Activated CD4-positive, alpha-beta T cell treated with anti-CD3 and anti-CD28 coated beads, Interleukin-2, amount 50 U/mL, for 1 hour (primary cell): Measurements from ENCODE around the gene RGS13.
"Not testable (repeated sequence)": the region's sequence is repeated elsewhere in the genome, so short reads cannot be mapped to it uniquely, and the experiment has no call there.

Experiments used
- DNase-seq: peaks from one replicate; pipeline ENCODE4 v3.0.0-alpha.2; 2020

Gene RGS13

DNA sequence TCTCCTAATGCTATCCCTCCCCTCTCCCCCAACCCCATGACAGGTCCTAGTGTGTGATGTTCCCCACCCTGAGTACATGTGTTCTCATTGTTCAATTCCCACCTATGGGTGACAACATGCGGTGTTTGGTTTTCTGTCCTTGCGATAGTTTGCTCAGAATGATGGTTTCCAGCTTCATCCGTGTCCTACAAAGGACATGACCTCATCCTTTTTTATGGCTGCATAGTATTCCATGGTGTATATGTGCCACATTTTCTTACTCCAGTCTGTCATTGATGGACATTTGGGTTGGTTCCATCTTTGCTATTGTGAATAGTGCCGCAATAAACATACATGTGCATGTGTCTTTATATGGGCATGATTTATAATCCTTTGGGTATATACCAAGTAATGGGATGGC lies 47.1 kb downstream of the RGS13 start:
- DNase-seq = not testable (repeated sequence)

DNA sequence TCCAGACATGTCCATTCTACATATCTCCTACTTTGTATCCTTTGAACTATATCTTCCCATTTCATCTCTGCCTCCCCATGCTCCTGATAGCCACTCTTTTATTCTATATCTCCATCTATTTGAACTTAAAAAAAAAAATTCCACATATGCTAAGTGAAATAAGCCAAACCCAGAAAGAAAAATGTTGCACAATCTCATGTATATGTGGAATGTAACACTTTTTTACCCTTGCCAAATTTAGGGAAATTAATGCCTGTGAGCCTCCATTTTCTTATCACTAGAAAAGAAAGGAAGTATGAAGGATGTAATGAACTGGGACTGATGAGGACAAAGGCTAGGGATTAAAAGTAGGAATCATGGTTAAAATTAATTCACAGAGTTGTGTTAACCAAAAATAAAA lies 53.5 kb downstream of the RGS13 start:
- no peak for DNase-seq

DNA sequence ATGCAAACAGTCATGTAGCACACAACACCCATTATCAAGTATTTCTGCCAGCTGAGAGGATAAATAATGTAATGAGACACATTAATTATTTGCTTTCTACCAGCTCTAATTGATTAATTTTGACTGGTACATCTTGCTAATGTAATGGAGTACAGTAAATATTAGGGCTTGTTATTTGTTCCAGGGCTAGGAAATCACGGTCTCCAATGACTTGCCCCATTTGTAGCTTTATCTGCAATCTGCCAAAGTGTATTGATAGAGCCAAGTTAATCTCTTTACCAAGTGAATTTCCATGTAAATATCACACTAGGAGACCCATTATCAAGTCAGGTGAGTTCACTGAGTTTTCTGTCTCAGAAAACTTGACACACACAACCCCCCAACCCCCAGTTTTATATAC lies 55.1 kb downstream of the RGS13 start:
- no peak for DNase-seq

DNA sequence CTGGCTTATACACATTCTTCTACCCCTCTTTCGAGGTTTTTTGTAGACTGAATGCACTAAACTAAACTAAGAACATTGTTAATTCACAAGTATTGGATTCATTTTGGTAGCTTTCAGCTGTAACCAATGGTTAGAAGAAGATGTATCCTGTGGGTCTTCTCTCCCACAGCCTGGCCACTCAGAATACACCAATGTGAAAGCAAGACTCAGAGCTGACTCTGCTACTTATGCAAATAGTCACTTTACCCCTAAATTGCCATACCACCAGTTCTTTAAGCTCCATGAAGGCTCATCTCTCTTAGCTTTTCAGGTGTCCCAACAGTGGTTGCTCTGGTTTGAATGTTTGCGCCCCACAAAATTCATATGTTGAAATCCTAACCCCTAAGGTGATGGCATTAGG lies 60.1 kb downstream of the RGS13 start:
- DNase-seq = no peak

DNA sequence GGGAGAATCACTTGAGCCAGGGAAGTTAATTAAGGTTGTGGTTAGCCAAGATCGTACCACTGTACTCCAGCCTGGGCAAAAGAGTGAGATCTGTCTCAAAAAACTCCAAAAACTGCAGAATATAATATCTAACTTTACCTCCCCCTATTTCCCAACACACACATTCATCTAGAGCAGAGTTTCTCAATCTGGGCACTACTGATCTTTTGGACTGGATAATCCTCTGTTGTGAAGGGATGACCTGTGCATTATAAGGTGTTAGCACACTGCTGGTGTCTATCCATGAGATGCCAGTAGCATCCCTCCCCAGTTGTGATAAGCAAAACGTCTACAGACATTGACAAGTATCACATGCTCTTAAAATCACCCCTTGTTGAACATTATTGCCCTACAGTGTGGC lies 61.8 kb downstream of the RGS13 start:
- DNase-seq = no peak

DNA sequence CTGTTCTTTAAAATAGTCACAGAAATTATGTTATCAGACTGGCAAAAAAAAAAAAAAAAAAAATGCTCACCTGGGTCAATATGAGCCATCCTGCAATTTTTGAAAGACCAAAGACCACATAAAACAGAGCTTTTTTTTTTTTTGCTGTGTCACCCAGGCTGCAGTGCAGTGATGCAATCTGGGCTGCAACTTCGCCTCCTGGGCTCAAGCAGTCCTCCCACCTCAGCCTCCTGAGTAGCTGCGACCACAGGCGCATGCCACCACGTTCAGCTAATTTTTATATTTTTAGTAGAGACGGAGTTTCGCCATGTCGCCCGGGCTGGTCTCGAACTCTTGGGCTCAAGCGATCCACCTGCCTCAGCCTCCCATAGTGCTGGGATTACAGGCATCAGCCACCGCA lies 62.8 kb downstream of the RGS13 start:
- no peak for DNase-seq

DNA sequence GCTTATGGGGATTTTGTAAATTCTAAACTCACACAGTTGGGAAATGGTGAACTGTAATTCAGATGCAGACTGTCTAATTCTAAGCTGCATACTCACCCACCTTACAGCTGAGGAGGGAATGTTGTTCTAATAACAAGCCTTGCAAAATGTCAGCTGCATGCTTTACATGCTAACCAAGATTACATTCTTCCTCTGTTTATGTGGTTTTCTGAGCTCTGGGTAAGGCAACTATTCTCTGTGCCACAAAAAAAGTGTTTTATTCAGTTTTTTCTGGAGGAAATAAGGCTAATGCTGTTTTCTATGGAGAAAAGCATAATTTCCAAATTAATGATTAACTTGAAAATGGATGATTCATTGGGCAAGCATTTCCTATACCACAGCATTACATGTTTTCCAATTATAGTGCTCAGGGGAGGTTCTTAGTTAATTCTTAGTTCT lies 64.9 kb downstream of the RGS13 start:
- no peak for DNase-seq

DNA sequence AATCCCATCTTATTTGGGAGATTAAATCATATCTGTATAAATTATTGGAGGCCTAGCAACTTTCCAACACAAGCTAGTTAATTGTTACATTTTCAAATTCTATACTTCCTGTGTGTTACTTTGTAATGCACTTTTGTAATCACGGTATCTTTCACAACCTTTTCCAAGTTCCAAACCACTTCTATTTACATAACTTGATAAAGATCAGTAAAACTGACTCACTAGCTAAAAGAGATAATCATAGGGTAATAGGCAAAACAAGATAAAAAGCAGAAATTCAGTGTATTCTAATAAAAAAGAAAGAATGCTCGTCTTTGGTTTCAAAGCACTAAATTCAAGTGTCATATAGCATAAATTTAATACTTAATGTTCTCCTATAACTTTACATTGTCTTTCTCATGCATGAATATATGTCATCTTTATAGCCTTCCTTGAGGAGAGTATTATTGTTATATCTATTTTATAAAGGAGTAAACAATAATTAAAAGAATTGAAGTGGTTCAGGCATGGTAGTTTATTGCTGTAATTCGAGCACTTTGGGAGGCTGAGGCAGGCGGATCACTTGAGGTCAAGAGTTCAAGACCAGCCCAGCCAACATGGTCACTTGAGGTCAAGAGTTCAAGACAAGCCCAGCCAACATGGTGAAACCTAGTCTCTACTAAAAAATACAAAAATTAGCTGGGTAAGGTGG lies 66.4 kb downstream of the RGS13 start:
- no peak for DNase-seq

DNA sequence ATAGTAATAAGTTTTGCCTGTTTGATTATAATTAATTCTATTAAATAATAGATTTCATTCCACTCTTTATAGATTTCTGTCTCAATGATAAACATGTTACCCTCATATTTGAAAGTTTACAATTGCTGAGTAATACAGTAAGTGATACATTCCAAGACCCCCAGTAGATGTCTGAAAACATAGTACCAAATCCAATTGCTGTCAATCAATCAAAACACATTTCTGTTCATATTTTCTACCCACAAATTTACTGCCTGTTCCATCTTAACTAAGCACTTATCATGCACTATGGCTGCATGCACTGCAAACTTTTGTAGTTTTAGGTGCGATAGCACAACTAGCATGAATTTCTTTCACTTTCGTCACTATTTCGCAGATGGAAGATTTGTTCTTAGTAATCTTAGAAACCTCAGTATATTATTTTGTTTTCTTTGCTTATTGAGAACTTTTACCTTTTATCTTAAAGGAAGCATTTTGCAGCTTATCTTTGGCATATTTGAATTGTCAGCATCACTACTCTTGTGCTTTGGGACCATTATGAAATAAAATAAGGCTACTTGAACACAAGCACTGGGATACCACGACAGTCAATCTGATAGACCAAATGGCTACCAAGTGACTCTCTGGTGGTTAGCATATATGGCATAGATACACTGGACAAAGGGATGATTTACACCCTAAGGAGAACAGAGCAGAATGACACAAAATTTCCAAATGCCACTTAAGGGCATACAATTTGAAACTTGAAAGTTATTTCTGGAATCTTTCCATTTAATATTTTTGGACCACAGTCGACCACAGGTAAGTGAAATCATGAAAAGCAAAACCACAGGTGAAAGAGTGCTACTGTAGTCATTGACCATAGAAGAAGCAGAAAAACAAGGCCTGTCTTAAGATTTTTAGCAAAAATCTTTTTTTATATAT lies 67.6 kb downstream of the RGS13 start:
- no peak for DNase-seq

DNA sequence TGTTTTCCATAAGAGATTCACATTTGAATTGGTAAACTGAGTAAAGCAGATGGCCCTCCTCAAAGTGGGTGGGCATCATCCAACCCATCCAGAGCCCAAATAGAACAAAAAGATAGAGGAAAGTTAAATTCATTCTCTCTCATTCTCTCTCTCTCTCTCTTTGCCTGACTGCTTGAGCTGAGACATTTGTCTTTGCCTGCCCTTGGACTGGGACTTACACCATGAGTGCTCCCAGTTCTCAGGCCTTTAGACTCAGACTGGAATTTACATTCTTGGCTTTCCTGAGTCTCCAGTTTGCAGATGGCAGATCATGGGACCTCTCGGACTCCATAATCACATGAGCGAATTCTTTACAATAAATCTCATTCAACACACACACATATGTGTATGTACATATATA lies 69.6 kb downstream of the RGS13 start:
- no peak for DNase-seq

DNA sequence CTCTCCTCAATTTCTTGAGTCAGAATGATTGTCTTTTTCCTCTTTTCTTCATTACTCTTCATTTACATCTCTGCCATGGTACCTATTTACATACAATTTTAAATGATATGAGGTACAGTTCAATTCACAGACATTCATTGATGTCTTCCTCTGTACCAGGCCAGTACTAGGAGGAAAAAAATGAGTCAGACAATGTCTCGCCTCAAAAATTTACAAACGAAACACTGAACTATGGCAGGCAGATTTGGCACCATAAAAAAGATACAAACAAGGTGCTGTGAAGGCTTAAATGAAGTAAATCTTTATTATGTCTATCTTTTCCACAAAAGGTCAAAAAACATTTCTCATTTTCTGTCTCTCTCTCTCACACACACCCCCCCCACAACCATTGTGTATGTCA lies 71.0 kb downstream of the RGS13 start:
- DNase-seq = no peak

DNA sequence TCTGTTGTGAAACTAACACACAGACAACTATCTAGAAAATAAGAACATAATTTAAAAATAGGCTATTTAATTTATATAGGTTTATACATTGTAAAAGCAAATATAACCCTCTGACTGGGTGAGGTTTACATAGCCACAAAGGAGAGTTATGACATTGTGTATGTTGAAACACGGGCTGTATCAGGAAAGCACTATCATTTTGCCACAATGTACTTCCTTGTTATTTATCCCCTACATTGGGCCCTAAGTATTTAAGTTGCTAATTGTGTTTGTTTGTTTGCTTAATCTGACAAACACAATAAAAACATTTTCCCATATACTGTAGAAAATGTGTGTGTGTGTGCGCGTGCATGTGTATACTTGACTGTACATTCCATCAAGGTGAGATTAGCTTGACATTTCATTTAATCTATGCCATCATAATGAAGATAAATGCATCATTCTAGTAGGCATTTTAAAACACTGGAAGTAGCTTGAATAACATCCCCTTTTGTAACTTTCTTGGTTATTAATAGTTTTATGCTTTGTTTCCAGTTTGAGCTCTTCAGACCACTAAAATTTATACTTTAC lies 72.1 kb downstream of the RGS13 start:
- no peak for DNase-seq

DNA sequence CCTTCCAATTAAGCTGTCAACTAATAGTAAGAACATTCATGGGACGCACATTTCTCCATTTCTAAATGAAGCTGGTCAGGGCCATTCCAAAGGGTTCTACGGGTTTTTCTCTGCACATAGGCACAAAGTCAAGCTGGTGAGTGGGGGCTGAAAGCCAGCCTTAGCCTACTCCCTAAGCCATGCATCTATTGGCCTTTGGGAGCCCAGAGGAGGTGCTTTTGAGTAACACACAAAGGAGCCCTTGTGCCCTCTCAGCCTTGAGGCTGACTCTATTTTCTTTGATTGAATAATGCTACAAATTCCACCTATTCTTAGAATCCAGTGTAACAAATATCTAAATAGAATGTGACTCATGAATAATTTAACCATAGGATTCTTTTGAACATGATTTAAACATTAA lies 73.6 kb downstream of the RGS13 start:
- no peak for DNase-seq
